Gastrocnemius medialis (tissue), 4 donors: ENCODE measurements around the gene ZWILCH. TPM values are rescaled to one million over a fixed set of nuclear protein-coding genes. Genes with fewer than 3 reads are reported as not detected.

Experiments
- ATAC-seq, 2 donors: fragments of 150-250 bp; one replicate each; pipeline ENCODE4 v1.9.1; 2016
- DNase-seq, 2 donors: peaks; one replicate each; pipeline ENCODE4 v3.0.0-alpha.2; 2019
- H3K27ac ChIP-seq, 4 donors: fragments of 200-600 bp; sonication (generic); 1 replicate in 1 of 4; 2 replicates in 3 of 4; pipeline ENCODE4 v1.5.1; 2016 to 2018; ENCODE audit warnings: mild to moderate bottlenecking in 2 of 4, moderate library complexity in 1 of 4
- H3K27me3 ChIP-seq, 3 donors: fragments of 200-600 bp; sonication (generic) in 2 of 3; 1 replicate in 1 of 3; 2 replicates in 2 of 3; pipeline versions ENCODE4 v1.5.1 to v1.6.0; 2016 to 2019; ENCODE audit warnings: mild to moderate bottlenecking in 1 of 3, moderate library complexity in 1 of 3
- H3K36me3 ChIP-seq, 2 donors: fragments of 200-600 bp; sonication (generic) in 1 of 2; one replicate each; pipeline ENCODE4 v1.5.1; 2017 to 2018
- H3K4me1 ChIP-seq, 2 donors: fragments of 200-600 bp; sonication (generic) in 1 of 2; one replicate each; pipeline ENCODE4 v1.5.1; 2016 to 2017; ENCODE audit warnings: mild to moderate bottlenecking in 2 of 2
- H3K4me3 ChIP-seq, 4 donors: fragments of 200-600 bp; sonication (generic) in 3 of 4; 1 replicate in 1 of 4; 2 replicates in 3 of 4; pipeline ENCODE4 v1.5.1; 2016 to 2019; ENCODE audit warnings: mild to moderate bottlenecking in 2 of 4
- H3K9me3 ChIP-seq, 3 donors: fragments of 200-600 bp; sonication (generic) in 2 of 3; 1 replicate in 1 of 3; 2 replicates in 2 of 3; pipeline ENCODE4 v1.5.1; 2016 to 2019
- POLR2A ChIP-seq, 2 donors: fragments of 450-650 bp; IDR thresholded peaks; one replicate each; pipeline ENCODE4 v1.6.1; 2017; ENCODE audit warnings: antibody characterized with exemption in 2 of 2, mild to moderate bottlenecking in 2 of 2, moderate library complexity in 2 of 2
- in situ Hi-C, 4 donors: fragments of 200-750 bp; cut with MboI; loops; one replicate each; pipeline versions ENCODE4 v1.15.0 to v1.8.0; 2017; ENCODE audit warnings: low sequenced_read_pairs in 4 of 4
- intact Hi-C: fragments of 100-400 bp; cut with DNase I; formaldehyde crosslinking; loops from one replicate; pipeline ENCODE4 v1.15.1; 2023; ENCODE audit warnings: low total_unique reads
- total RNA-seq, 4 donors: library from RNA; depleted of rRNA; stranded (reverse); fragments of >200 nt; gene quantifications; one replicate each; pipeline versions ENCODE4 v1.1.0 to v1.2.3, GENCODE V29; 2016
- TF ChIP-seq, protein P1 (sequence below), 5 experiments: fragments of 450-650 bp in 3 of 5; fragments of 200-600 bp in 2 of 5; sonication (generic) in 2 of 5; IDR thresholded peaks in 4 of 5; conservative IDR thresholded peaks in 1 of 5; 1 replicate in 4 of 5; 2 replicates in 1 of 5; pipeline ENCODE4 v1.5.1; 2016 to 2019; ENCODE audit warnings: antibody characterized with exemption in 5 of 5, mild to moderate bottlenecking in 3 of 5, moderate library complexity in 3 of 5

The ZWILCH gene
- total RNA-seq, 4 donors from 2014 or later: 2.0 to 10.6 (median 2.4) TPM

DNA sequence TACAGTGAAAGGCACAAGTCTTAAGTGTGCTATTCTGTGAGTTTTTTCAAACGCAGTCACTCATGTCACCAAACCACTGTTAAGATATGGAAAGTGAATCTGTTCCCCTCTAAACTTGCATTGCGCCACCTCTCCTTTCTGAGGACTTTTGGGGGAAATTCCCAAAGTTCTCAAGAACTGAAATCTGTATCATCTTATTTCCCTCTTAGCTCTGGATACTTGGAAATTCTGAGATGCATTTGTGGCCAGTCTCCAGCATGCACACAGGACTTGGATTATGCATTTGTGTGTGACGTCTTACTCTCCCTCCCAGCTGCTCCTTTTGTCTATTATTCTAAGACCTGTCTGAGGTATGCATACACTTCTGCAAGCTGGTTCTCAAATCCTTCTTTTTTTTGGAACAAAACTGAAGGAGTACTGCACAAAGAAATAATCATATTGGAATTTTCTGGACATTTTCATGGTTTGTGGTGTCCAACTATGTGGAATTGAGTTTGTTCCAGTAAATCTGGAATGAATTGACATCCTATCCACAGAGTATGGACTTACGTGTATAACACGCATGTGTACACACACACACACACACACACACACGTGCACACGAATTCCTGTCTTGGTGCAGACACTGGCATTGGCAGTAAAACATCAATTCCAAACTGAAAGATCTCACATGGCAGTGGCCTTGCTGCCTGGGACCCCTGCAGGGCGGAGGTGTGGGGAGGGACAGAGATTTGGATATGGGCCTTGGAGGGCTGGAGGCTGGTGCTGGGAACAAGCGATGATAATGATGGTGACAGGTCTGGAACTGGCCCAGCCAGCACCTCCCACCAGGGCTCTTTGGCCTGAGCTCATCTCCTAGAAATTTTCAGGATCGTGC lies 68.8 kb downstream of the ZWILCH start:
- DNase-seq (no peak), ATAC-seq (no peak)
- no peaks in the 10 kb centered on the region for H3K36me3 ChIP-seq
- H3K9me3 ChIP-seq: no peaks in the 10 kb centered on the region
- TF ChIP-seq, protein P1, sequence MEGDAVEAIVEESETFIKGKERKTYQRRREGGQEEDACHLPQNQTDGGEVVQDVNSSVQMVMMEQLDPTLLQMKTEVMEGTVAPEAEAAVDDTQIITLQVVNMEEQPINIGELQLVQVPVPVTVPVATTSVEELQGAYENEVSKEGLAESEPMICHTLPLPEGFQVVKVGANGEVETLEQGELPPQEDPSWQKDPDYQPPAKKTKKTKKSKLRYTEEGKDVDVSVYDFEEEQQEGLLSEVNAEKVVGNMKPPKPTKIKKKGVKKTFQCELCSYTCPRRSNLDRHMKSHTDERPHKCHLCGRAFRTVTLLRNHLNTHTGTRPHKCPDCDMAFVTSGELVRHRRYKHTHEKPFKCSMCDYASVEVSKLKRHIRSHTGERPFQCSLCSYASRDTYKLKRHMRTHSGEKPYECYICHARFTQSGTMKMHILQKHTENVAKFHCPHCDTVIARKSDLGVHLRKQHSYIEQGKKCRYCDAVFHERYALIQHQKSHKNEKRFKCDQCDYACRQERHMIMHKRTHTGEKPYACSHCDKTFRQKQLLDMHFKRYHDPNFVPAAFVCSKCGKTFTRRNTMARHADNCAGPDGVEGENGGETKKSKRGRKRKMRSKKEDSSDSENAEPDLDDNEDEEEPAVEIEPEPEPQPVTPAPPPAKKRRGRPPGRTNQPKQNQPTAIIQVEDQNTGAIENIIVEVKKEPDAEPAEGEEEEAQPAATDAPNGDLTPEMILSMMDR (IDR thresholded peaks at IDR 0.05 in 4 of 5, conservative IDR thresholded peaks at IDR 0.05 in 1 of 5): no peak
- TF ChIP-seq POLR2A (IDR thresholded peaks at IDR 0.05): no peak
- H3K27me3 ChIP-seq: no peaks in the 10 kb centered on the region
- H3K4me3 ChIP-seq: no peak overlapping the region
- intact Hi-C loops: no loop called here
- no peak overlapping the region for H3K27ac ChIP-seq
- in situ Hi-C loops: no loop called here
- H3K4me1 ChIP-seq: no peaks in the 10 kb centered on the region

- H3K27ac ChIP-seq: no peak overlapping the region
- TF ChIP-seq, protein P1 (IDR thresholded peaks at IDR 0.05 in 4 of 5, conservative IDR thresholded peaks at IDR 0.05 in 1 of 5): no peak
- TF ChIP-seq POLR2A (IDR thresholded peaks at IDR 0.05): no peak
- H3K36me3 ChIP-seq: no peaks in the 10 kb centered on the region
- H3K27me3 ChIP-seq: no peaks in the 10 kb centered on the region
- H3K9me3 ChIP-seq: no peaks in the 10 kb centered on the region
- H3K4me3 ChIP-seq: no peak overlapping the region
- no peaks in the 10 kb centered on the region for H3K4me1 ChIP-seq
- no peak for ATAC-seq
- in situ Hi-C loops: no loop called here
- intact Hi-C loops: no loop called here
- no peak for DNase-seq
Measured at GRCh38 chr15:66574596-66574950, 69.4 kb downstream of the ZWILCH start.

GRCh38 chr15:66578286-66578875 lies 73.3 kb downstream of the ZWILCH start:
- H3K27ac ChIP-seq: no peak overlapping the region
- no peak for ATAC-seq

GRCh38 chr15:66580643-66581042 lies 75.5 kb downstream of the ZWILCH start:
- TF ChIP-seq POLR2A (IDR thresholded peaks at IDR 0.05): no peak
- TF ChIP-seq, protein P1 (IDR thresholded peaks at IDR 0.05 in 4 of 5, conservative IDR thresholded peaks at IDR 0.05 in 1 of 5): no peak
- no peaks in the 10 kb centered on the region for H3K9me3 ChIP-seq
- DNase-seq: peak in 1 of 2 donors; percentile 63
- no peaks in the 10 kb centered on the region for H3K36me3 ChIP-seq
- intact Hi-C loops: no loop called here
- H3K27me3 ChIP-seq: peaks cover 0 to 6% (median 3%) of the 10 kb centered on the region in 3 donors
- ATAC-seq: peak in 1 of 2 donors; percentile 61
- H3K4me3 ChIP-seq: no peak overlapping the region
- in situ Hi-C loops: no loop called here
- no peaks in the 10 kb centered on the region for H3K4me1 ChIP-seq
- H3K27ac ChIP-seq: peak overlapping the region in 1 of 4 donors; percentile 18

More at GRCh38 chr15:66578286-66578875, 73.3 kb downstream of the ZWILCH start:
- in situ Hi-C loops (no loop called here), intact Hi-C loops (no loop called here)
- Histone ChIP-seq H3K4me1 (no peaks in the 10 kb centered on the region), H3K4me3 (no peak overlapping the region), H3K36me3 (no peaks in the 10 kb centered on the region), H3K27me3 (no peaks in the 10 kb centered on the region), H3K9me3 (no peaks in the 10 kb centered on the region)
- TF ChIP-seq, protein P1 (IDR thresholded peaks at IDR 0.05 in 4 of 5, conservative IDR thresholded peaks at IDR 0.05 in 1 of 5): no peak
- TF ChIP-seq POLR2A (IDR thresholded peaks at IDR 0.05): no peak
- DNase-seq: no peak
